ENCODE results near the gene MRGPRG.

The MRGPRG gene

DNA sequence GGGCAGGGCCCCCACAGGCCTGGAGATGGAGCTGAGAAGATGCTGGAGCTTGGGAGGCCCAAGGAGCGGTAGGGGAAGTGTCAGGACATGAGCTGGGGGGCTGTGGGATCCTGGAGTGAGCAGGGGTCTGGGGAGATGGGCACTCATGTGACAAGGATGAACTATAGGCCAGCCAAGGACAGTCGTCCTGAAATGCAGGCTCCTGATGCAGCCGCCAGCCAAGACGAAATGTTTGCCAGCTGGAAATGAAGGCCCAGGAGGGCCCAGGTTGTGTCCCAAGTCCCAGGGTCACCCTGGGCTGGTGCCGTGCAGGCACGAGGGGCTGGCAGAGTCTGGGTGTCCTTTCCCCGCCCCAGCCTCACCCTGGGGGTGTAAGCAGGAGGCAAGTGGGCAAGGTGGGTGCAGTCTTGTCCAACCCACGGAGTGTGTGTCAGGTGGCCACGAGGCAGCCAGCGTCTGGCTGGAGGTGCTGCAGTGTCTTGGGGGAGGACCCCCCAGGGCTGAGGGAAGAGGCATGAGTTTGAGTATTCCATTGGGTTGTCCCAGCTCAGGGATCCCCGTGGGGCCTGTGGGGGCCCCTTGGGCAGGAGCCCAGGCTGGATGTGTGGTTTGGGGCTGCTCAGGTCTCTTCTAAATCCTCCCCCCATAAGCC, 21.4 kb downstream of the MRGPRG start:
- no peaks in the 10 kb centered on the region for H3K79me2 ChIP-seq (ENCODE audit: insufficient read depth, low read length)
- no peaks in the 10 kb centered on the region for H3K9me3 ChIP-seq (ENCODE audit: insufficient read depth, low read depth, low read length)
- no peaks in the 10 kb centered on the region for H3F3A ChIP-seq (ENCODE audit: low read depth)
- H3K4me2 ChIP-seq (ENCODE audit: low read depth, low read length, poor library complexity, severe bottlenecking) = no peak overlapping the region
- H3K4me1 ChIP-seq (ENCODE audit: insufficient read depth, low read length, poor library complexity, severe bottlenecking) = peaks cover 6% of the 10 kb centered on the region
- no peak overlapping the region for H2AFZ ChIP-seq (ENCODE audit: low read length)
- no peaks in the 10 kb centered on the region for H3K27me3 ChIP-seq (ENCODE audit: insufficient read depth, low read length, poor library complexity, severe bottlenecking)
- H4K20me1 ChIP-seq (ENCODE audit: insufficient read depth, low read length, poor library complexity, severe bottlenecking) = no peaks in the 10 kb centered on the region
- H3K9me2 ChIP-seq (replicated peaks; ENCODE audit: low read depth, low read length) = no peaks in the 10 kb centered on the region
- TF ChIP-seq, protein P1, sequence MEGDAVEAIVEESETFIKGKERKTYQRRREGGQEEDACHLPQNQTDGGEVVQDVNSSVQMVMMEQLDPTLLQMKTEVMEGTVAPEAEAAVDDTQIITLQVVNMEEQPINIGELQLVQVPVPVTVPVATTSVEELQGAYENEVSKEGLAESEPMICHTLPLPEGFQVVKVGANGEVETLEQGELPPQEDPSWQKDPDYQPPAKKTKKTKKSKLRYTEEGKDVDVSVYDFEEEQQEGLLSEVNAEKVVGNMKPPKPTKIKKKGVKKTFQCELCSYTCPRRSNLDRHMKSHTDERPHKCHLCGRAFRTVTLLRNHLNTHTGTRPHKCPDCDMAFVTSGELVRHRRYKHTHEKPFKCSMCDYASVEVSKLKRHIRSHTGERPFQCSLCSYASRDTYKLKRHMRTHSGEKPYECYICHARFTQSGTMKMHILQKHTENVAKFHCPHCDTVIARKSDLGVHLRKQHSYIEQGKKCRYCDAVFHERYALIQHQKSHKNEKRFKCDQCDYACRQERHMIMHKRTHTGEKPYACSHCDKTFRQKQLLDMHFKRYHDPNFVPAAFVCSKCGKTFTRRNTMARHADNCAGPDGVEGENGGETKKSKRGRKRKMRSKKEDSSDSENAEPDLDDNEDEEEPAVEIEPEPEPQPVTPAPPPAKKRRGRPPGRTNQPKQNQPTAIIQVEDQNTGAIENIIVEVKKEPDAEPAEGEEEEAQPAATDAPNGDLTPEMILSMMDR (conservative IDR thresholded peaks at IDR 0.05; ENCODE audit: low read length) = no peak
- no peak for TF ChIP-seq EZH2phosphoT487 (IDR thresholded peaks at IDR 0.05; ENCODE audit: borderline replicate concordance)
- H3K4me3 ChIP-seq (ENCODE audit: low read length, poor library complexity, severe bottlenecking) = no peak overlapping the region
- H3K9ac ChIP-seq (ENCODE audit: low read depth, low read length, poor library complexity, severe bottlenecking) = no peak overlapping the region
- H3K36me3 ChIP-seq (ENCODE audit: insufficient read depth, low read length) = no peaks in the 10 kb centered on the region

GRCh38 chr11:3196161-3197043, 22.2 kb downstream of the MRGPRG start:
- Histone ChIP-seq H3K9ac (ENCODE audit: low read depth, low read length, poor library complexity, severe bottlenecking) (no peak overlapping the region), H3K9me2 (replicated peaks; ENCODE audit: low read depth, low read length) (no peaks in the 10 kb centered on the region), H2AFZ (ENCODE audit: low read length) (no peak overlapping the region), H3K27me3 (ENCODE audit: insufficient read depth, low read length, poor library complexity, severe bottlenecking) (no peaks in the 10 kb centered on the region), H3K9me3 (ENCODE audit: insufficient read depth, low read depth, low read length) (no peaks in the 10 kb centered on the region), H3K36me3 (ENCODE audit: insufficient read depth, low read length) (no peaks in the 10 kb centered on the region), H3K4me1 (ENCODE audit: insufficient read depth, low read length, poor library complexity, severe bottlenecking) (no peaks in the 10 kb centered on the region), H3K79me2 (ENCODE audit: insufficient read depth, low read length) (no peaks in the 10 kb centered on the region), H4K20me1 (ENCODE audit: insufficient read depth, low read length, poor library complexity, severe bottlenecking) (no peaks in the 10 kb centered on the region), H3F3A (ENCODE audit: low read depth) (no peaks in the 10 kb centered on the region), H3K4me2 (ENCODE audit: low read depth, low read length, poor library complexity, severe bottlenecking) (no peak overlapping the region), H3K4me3 (ENCODE audit: low read length, poor library complexity, severe bottlenecking) (no peak overlapping the region)
- TF ChIP-seq, protein P1 (conservative IDR thresholded peaks at IDR 0.05; ENCODE audit: low read length) = no peak
- no peak for TF ChIP-seq EZH2phosphoT487 (IDR thresholded peaks at IDR 0.05; ENCODE audit: borderline replicate concordance)

DNA sequence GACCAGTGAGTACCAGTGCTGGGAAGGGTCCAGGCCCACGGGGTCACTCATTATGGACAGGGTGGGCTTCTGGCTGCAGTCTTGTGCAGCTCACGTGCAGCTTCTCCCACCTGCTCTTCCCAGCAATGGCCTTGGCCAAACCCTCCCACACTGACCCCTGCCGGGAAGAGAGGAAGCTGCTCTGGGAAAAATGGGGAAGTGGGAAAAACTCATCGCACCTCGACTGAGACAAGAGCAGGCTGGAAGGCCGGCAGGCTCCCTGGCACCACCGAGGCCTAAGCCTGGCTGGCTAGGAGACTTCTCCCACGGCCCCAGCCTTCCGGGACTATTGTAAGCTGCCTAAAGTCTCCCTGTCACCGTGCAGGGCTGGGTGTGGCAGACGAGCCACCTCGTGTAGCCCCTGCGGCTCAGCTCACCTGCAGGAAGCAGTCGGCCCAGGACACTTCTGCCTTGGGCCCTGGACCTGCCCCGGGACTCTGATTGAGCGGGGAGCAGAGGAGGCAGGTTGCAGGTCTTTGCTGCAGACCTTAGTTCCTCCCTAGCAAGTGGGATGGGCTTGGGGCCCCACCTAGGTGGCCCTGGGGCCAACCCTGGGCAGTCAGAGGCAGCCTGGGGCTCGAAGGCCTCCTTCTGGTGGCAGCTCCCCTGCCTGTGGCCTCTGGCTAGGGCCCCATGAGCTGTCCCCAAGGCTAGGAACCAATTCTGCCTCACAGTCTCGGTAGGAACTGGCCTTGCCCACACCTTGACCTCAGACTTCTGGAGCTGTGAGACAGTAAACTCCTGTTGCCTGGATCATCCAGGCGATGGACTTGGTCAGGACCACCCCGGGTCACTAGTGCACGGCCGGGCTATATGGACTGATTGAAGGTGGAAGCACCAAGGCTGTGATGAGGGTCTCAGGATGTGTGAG, 23.1 kb downstream of the MRGPRG start:
- Histone ChIP-seq H3K36me3 (ENCODE audit: insufficient read depth, low read length) (no peaks in the 10 kb centered on the region), H3F3A (ENCODE audit: low read depth) (no peaks in the 10 kb centered on the region), H2AFZ (ENCODE audit: low read length) (no peak overlapping the region), H3K9ac (ENCODE audit: low read depth, low read length, poor library complexity, severe bottlenecking) (no peak overlapping the region), H3K9me2 (replicated peaks; ENCODE audit: low read depth, low read length) (no peaks in the 10 kb centered on the region), H3K4me1 (ENCODE audit: insufficient read depth, low read length, poor library complexity, severe bottlenecking) (no peaks in the 10 kb centered on the region), H3K9me3 (ENCODE audit: insufficient read depth, low read depth, low read length) (no peaks in the 10 kb centered on the region), H3K4me3 (ENCODE audit: low read length, poor library complexity, severe bottlenecking) (no peak overlapping the region), H3K4me2 (ENCODE audit: low read depth, low read length, poor library complexity, severe bottlenecking) (no peak overlapping the region), H3K79me2 (ENCODE audit: insufficient read depth, low read length) (no peaks in the 10 kb centered on the region), H4K20me1 (ENCODE audit: insufficient read depth, low read length, poor library complexity, severe bottlenecking) (no peaks in the 10 kb centered on the region), H3K27me3 (ENCODE audit: insufficient read depth, low read length, poor library complexity, severe bottlenecking) (no peaks in the 10 kb centered on the region)
- TF ChIP-seq, protein P1 (conservative IDR thresholded peaks at IDR 0.05; ENCODE audit: low read length) = no peak
- TF ChIP-seq EZH2phosphoT487 (IDR thresholded peaks at IDR 0.05; ENCODE audit: borderline replicate concordance) = no peak

Data from Loucy (cell line).